Upper lobe of right lung (tissue), 1 donor: ENCODE measurements around the gene CFHR4. TPM values are rescaled to one million over a fixed set of nuclear protein-coding genes. Genes with fewer than 3 reads are reported as not detected.
"Not testable (repeated sequence)": the region's sequence is repeated elsewhere in the genome, so short reads cannot be mapped to it uniquely, and the experiment has no call there.

Experiments used
- ATAC-seq: fragments of 200-7000 bp; cut with Tn5 transposase; one replicate; pipeline ENCODE4 v1.9.1; 2020; ENCODE audit warnings: mild to moderate bottlenecking, moderate library complexity
- DNase-seq: peaks from one replicate; pipeline ENCODE4 v3.0.0-alpha.2; 2020
- H3K27ac ChIP-seq: fragments of 200-600 bp; one replicate; pipeline ENCODE4 v1.8.0; 2022
- H3K27me3 ChIP-seq: fragments of 200-600 bp; one replicate; pipeline ENCODE4 v1.8.0; 2022; ENCODE audit warnings: mild to moderate bottlenecking
- H3K36me3 ChIP-seq: fragments of 200-600 bp; one replicate; pipeline ENCODE4 v1.8.0; 2022
- H3K4me1 ChIP-seq: fragments of 200-600 bp; one replicate; pipeline ENCODE4 v1.8.0; 2022
- H3K4me3 ChIP-seq: fragments of 200-600 bp; one replicate; pipeline ENCODE4 v1.8.0; 2022; ENCODE audit warnings: mild to moderate bottlenecking
- H3K9me3 ChIP-seq: fragments of 200-600 bp; one replicate; pipeline ENCODE4 v1.8.0; 2022
- intact Hi-C: fragments of 100-400 bp; cut with DNase I; formaldehyde crosslinking; loops from one replicate; pipeline ENCODE4 v1.11.0; 2022
- long read RNA-seq: library from polyadenylated mRNA; unstranded; transcript quantifications from one replicate; pipeline ENCODE4 v2.0.0, GENCODE V29; 2021
- total RNA-seq: library from RNA; stranded (reverse); fragmentation: NEBNext Ultra II Directional; extraction: Animal tissue kit (Norgen Biotek cat#: 25700); gene quantifications from one replicate; pipeline ENCODE4 v1.2.1, GENCODE V29; 2021
- TF ChIP-seq, protein P1 (sequence below): fragments of 200-600 bp; IDR thresholded peaks from one replicate; pipeline ENCODE4 v1.8.0; 2022; ENCODE audit warnings: antibody characterized with exemption
- donor health status: DM: no; HTN: yes; CAD: no; lungs with severe emphysema.

CFHR4 gene
- not detected for total RNA-seq
- long read RNA-seq, result 0 reads

DNA sequence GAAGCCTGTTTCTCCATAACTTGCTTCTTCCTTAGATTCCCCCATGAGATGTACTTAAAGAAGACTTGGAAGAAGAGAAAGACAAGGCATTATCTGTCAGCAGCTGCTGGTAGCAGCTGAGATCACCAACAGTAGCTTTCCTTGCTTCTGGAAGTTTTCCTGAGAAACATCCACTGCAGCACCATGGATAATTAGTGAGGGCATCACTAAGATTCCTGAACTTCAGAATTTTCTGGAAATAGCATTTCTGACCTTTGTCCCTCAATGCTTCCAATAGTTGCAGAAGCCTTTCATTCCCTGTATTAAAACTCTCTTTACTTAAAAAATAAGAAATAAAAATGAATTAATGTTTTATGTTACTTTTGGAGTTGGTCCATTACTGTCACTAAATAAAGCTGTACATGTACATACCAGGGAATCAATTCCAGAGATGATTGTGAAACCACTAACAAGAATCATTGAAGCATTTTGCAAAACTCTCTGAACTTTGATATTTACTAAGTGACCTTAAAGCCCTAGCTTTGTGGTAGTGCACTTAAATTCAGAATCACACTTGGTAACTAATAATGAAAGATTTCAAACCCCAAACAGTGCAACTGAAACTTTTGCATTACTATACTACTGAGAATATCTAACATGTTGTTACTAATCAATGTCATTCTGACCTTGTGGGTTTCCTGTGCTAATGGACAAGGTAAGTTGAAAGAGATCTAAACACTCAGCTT is at the start of gene CFHR4:
CFHR4 (plus strand) TSS at position 538 of the 725 bp plus-strand sequence; CDS start at position 637, 99 bp downstream.
- intact Hi-C loops, result no loop called here
- H3K36me3 ChIP-seq, result no peaks in the 10 kb centered on the region
- H3K4me3 ChIP-seq, result no peak within 1 kb of the TSS
- no peak within 1 kb of the TSS for H3K27ac ChIP-seq
- TF ChIP-seq, protein P1, sequence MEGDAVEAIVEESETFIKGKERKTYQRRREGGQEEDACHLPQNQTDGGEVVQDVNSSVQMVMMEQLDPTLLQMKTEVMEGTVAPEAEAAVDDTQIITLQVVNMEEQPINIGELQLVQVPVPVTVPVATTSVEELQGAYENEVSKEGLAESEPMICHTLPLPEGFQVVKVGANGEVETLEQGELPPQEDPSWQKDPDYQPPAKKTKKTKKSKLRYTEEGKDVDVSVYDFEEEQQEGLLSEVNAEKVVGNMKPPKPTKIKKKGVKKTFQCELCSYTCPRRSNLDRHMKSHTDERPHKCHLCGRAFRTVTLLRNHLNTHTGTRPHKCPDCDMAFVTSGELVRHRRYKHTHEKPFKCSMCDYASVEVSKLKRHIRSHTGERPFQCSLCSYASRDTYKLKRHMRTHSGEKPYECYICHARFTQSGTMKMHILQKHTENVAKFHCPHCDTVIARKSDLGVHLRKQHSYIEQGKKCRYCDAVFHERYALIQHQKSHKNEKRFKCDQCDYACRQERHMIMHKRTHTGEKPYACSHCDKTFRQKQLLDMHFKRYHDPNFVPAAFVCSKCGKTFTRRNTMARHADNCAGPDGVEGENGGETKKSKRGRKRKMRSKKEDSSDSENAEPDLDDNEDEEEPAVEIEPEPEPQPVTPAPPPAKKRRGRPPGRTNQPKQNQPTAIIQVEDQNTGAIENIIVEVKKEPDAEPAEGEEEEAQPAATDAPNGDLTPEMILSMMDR, result no peak
- no peaks in the 10 kb centered on the region for H3K9me3 ChIP-seq
- ATAC-seq (no peak), DNase-seq (no peak)
- no peaks in the 10 kb centered on the region for H3K27me3 ChIP-seq
- H3K4me1 ChIP-seq, result no peaks in the 10 kb centered on the region

DNA sequence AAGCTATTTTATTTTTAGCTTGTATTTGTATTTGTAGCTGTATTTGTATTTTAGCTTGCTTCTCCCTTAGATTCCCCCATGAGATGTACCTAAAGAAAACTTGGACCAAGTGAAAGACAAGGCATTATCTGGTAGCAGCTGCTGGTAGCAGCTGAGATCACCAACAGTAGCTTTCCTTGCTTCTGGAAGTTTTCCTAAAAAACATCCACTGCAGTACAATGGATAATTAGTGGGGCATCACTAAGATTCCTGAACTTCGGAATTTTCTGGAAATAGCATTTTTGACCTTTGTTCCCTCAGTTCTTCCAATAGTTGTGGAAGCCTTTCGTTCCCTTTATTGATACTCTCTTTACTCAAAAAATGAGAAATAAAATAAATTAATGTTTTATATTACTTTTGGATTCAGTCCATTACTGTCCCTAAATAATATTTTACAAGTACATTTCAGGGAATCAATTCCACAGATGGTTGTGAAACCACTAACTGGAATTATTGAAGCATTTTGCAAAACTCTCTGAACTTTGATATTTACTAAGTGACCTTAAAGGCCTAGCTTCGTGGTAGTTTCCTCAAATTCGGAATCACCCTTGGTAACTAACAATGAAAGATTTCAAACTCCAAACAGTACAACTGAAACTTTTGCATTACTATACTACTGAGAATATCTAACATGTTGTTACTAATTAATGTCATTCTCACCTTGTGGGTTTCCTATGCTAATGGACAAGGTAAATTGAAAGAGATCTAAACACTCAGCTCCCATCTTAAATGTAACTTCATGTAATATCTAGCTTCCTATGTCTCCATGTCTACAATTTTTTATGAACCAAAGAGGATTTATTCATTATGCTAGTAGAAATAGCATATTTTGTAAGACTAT is 38.0 kb upstream of the CFHR4 start:
- intact Hi-C loops, H3K4me3 ChIP-seq, H3K9me3 ChIP-seq, DNase-seq, H3K27me3 ChIP-seq, H3K27ac ChIP-seq, ATAC-seq, H3K4me1 ChIP-seq, H3K36me3 ChIP-seq: not testable (repeated sequence)

DNA sequence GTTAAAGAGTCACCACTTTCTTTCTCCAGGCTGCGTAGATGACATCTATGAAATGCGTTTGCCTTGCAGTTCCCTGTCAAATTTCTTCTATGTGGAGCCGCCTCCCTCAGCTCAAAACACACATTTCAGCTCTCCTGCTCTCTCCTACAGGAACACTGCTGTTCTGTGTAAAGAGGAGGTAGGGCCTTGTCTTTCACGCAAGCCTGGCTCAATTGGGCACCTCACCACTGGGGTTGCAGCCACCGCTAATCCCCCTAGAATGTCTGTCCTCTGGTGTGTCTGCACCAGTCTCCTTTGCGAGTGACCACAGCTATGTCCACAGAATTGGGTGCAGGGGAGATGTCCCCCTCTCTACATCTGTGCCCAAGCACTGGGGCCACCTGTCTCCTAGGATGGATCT is 31.8 kb upstream of the CFHR4 start:
- H3K27me3 ChIP-seq, result no peaks in the 10 kb centered on the region
- no peak for ATAC-seq
- intact Hi-C loops, result no loop called here
- TF ChIP-seq, protein P1, result no peak
- no peak for DNase-seq
- H3K4me3 ChIP-seq, result no peak overlapping the region
- H3K9me3 ChIP-seq, result no peaks in the 10 kb centered on the region
- no peak overlapping the region for H3K27ac ChIP-seq
- H3K4me1 ChIP-seq, result no peaks in the 10 kb centered on the region
- H3K36me3 ChIP-seq, result no peaks in the 10 kb centered on the region

DNA sequence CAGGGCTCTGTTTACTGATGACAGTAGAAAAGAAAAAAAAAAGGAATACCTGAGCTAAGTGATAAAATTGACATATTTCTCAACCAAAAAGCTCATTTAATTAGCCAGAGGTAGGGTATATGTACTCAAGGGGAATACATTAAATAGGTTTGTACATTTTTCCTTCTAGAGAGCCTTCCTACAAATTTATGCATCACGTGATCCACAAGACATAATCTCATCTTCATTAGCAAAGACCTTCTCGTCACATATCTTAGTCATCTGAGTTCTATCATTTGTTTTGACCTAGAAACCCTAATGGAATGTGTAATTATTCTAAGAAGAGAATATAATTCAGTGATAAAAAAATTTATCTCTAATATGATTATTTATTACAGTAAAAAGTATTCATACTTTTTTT is 30.7 kb upstream of the CFHR4 start:
- intact Hi-C loops, result no loop called here
- Histone ChIP-seq H3K4me3 (no peak overlapping the region), H3K27ac (no peak overlapping the region), H3K27me3 (no peaks in the 10 kb centered on the region), H3K4me1 (no peaks in the 10 kb centered on the region), H3K9me3 (no peaks in the 10 kb centered on the region), H3K36me3 (no peaks in the 10 kb centered on the region)
- TF ChIP-seq, protein P1, result no peak
- no peak for DNase-seq
- ATAC-seq, result no peak

DNA sequence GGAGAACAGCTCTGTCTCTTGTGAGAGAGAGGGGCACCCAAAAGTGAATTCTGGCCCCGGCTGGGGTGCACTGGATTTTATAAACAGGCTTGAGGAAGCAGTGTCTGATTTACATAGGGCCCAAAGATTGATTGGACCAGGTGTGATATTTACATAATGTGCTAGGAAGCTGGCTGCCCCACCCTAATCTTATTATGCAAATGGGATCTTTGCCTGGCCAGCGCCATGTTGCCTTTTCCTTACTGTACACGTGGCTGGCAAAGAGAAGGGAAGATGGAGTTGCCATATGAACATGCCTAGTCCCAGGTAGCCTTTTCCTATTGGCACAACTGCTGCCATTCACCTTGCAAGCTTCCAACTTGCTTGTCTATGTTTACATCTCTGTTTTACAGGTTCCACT is 29.0 kb upstream of the CFHR4 start:
- TF ChIP-seq, protein P1, result no peak
- no peaks in the 10 kb centered on the region for H3K9me3 ChIP-seq
- ATAC-seq (no peak), DNase-seq (no peak)
- H3K4me3 ChIP-seq, result no peak overlapping the region
- intact Hi-C loops, result no loop called here
- H3K4me1 ChIP-seq, result no peaks in the 10 kb centered on the region
- H3K27ac ChIP-seq, result no peak overlapping the region
- H3K27me3 ChIP-seq, result no peaks in the 10 kb centered on the region
- H3K36me3 ChIP-seq, result no peaks in the 10 kb centered on the region

DNA sequence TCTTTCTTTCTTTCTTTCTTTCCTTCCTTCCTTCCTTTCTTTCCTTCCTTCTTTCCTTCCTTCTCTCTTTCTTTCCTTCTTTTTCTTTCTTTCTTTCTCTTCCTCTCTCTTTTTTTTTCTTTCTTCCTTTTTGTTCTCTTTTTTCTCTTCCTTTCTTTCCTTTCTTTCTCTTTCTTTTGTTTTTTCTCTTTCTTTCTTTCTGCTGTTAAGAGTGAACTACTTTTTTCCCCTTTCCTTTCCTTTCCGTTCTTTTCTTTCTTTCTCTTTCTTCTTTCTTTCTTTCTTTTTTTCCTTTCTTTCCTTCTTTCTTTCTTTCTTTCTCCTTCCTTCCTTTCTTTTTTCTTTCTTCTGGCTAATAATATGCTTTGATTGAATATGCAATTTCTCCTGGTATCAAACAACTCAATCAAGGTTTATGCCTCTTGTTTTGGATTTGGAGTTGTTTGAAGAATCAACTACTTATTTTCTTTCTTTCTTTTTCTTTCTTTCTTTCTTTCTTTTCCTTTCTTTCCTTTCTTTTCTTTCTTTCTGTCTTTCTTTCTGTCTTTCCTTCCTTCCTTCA is 27.4 kb upstream of the CFHR4 start:
- Histone ChIP-seq H3K27me3 (no peaks in the 10 kb centered on the region), H3K27ac (no peak overlapping the region), H3K4me3 (no peak overlapping the region), H3K36me3 (no peaks in the 10 kb centered on the region), H3K9me3 (no peaks in the 10 kb centered on the region), H3K4me1 (no peaks in the 10 kb centered on the region)
- ATAC-seq (no peak), DNase-seq (no peak)
- TF ChIP-seq, protein P1, result no peak
- intact Hi-C loops, result no loop called here
